IMR-90 (cell line): ENCODE data around the gene SMC4. TPM values are rescaled to one million over a fixed set of nuclear protein-coding genes. Genes with fewer than 3 reads are reported as not detected.

Experiments used
- ATAC-seq: fragments of 200-7000 bp; cut with Tn5 transposase; 2 replicates; pipeline ENCODE4 v1.9.1; 2020; ENCODE audit warnings: low read depth, mild to moderate bottlenecking, moderate library complexity
- BruUV-seq: library from RNA; stranded (reverse); fragments of 400-500 nt; replicated peaks from 2 replicates; lab custom pipeline; 2021; lab: Mats Ljungman, UMichigan
- CTCF ChIA-PET: fragments of 300-600 bp; formaldehyde crosslinking; extraction: SDS; loops from one replicate; lab custom pipeline; 2021; ENCODE audit warnings: antibody characterized with exemption; lab: Yijun Ruan, JAX
- POLR2A ChIA-PET: fragments of 300-600 bp; sonication (Branson Sonifier 250); formaldehyde crosslinking; loops from one replicate; lab custom pipeline; 2022; ENCODE audit warnings: antibody characterized with exemption; ENCODE audit not compliant: unreplicated experiment; lab: Charles Lee
- DNase-seq: peaks from one replicate; pipeline ENCODE4 v3.0.0; 2013
- H2AFZ ChIP-seq: replicated peaks from 2 replicates; pipeline ENCODE3; 2013; ENCODE audit warnings: low read length, mild to moderate bottlenecking; ENCODE audit not compliant: poor library complexity
- H2AK5ac ChIP-seq: 2 replicates; pipeline ENCODE4 v1.6.1; 2013; ENCODE audit warnings: low read depth, low read length, inconsistent platforms
- H2AK9ac ChIP-seq: replicated peaks from 2 replicates; pipeline ENCODE3; 2013; ENCODE audit warnings: mild to moderate bottlenecking, low read depth, low read length, moderate library complexity; ENCODE audit not compliant: poor library complexity
- H2BK120ac ChIP-seq: 2 replicates; pipeline ENCODE4 v1.6.1; 2013; ENCODE audit warnings: low read depth, low read length, inconsistent platforms
- H2BK15ac ChIP-seq: 3 replicates; pipeline ENCODE4 v1.6.1; 2013; ENCODE audit warnings: low read depth, low read length, inconsistent platforms
- H2BK20ac ChIP-seq: 2 replicates; pipeline ENCODE4 v1.6.1; 2013; ENCODE audit warnings: low read depth, mild to moderate bottlenecking, inconsistent platforms, low read length, moderate library complexity
- H2BK5ac ChIP-seq: 2 replicates; pipeline ENCODE4 v1.6.1; 2013; ENCODE audit warnings: mild to moderate bottlenecking, low read depth, low read length, inconsistent platforms; ENCODE audit not compliant: poor library complexity, severe bottlenecking
- H3K14ac ChIP-seq: replicated peaks from 2 replicates; pipeline ENCODE4 v1.6.1; 2013; ENCODE audit warnings: low read depth, low read length, inconsistent platforms
- H3K18ac ChIP-seq: 2 replicates; pipeline ENCODE4 v1.6.1; 2013; ENCODE audit warnings: low read depth, low read length, control low read depth
- H3K23ac ChIP-seq: 2 replicates; pipeline ENCODE4 v1.6.1; 2013; ENCODE audit warnings: low read depth, low read length, inconsistent platforms
- H3K27ac ChIP-seq: 2 replicates; pipeline ENCODE4 v1.5.1; 2013; ENCODE audit warnings: mild to moderate bottlenecking, control low read depth, low read length; ENCODE audit not compliant: insufficient read depth
- H3K27me3 ChIP-seq: 2 replicates; pipeline ENCODE4 v1.6.1; 2013; ENCODE audit warnings: low read length; ENCODE audit not compliant: control insufficient read depth, insufficient read depth
- H3K36me3 ChIP-seq: 2 replicates; pipeline ENCODE4 v1.6.1; 2013; ENCODE audit warnings: low read length, mixed read lengths; ENCODE audit not compliant: control insufficient read depth, insufficient read depth
- H3K4ac ChIP-seq: 2 replicates; pipeline ENCODE4 v1.6.1; 2013; ENCODE audit warnings: low read depth, low read length, inconsistent platforms
- H3K4me1 ChIP-seq: 2 replicates; pipeline ENCODE4 v1.6.1; 2013; ENCODE audit warnings: low read length, mixed read lengths; ENCODE audit not compliant: control insufficient read depth, insufficient read depth
- H3K4me2 ChIP-seq: 2 replicates; pipeline ENCODE4 v1.6.1; 2013; ENCODE audit warnings: low read depth, mild to moderate bottlenecking, control low read depth, low read length, moderate library complexity
- H3K4me3 ChIP-seq: 2 replicates; pipeline ENCODE4 v1.5.1; 2013; ENCODE audit warnings: low read depth, mild to moderate bottlenecking, control low read depth, low read length, moderate library complexity; ENCODE audit not compliant: insufficient read depth
- H3K56ac ChIP-seq: 2 replicates; pipeline ENCODE4 v1.6.1; 2013; ENCODE audit warnings: low read length, inconsistent platforms; ENCODE audit not compliant: insufficient read depth; ENCODE audit errors: extremely low read depth
- H3K79me1 ChIP-seq, 2 experiments: 2 replicates each; pipeline ENCODE4 v1.6.1; 2013; ENCODE audit warnings: low read length in 2 of 2, inconsistent platforms in 1 of 2, low read depth in 1 of 2
- H3K9ac ChIP-seq: 2 replicates; pipeline ENCODE4 v1.6.1; 2013; ENCODE audit warnings: low read depth, low read length, control low read depth
- H3K9me1 ChIP-seq: 2 replicates; pipeline ENCODE4 v1.6.1; 2013; ENCODE audit warnings: low read length, inconsistent platforms; ENCODE audit not compliant: insufficient read depth
- H3K9me3 ChIP-seq: 2 replicates; pipeline ENCODE4 v1.6.1; 2013; ENCODE audit warnings: low read length; ENCODE audit not compliant: control insufficient read depth, insufficient read depth
- H4K20me1 ChIP-seq: 2 replicates; pipeline ENCODE4 v1.6.1; 2013; ENCODE audit warnings: low read length, inconsistent platforms; ENCODE audit not compliant: insufficient read depth
- H4K5ac ChIP-seq: 2 replicates; pipeline ENCODE4 v1.6.1; 2013; ENCODE audit warnings: mild to moderate bottlenecking, low read depth, low read length, control low read depth
- H4K8ac ChIP-seq, 2 experiments: 2 replicates each; pipeline ENCODE4 v1.6.1; 2013; ENCODE audit warnings: low read depth in 2 of 2, low read length in 2 of 2, control low read depth in 1 of 2, inconsistent platforms in 1 of 2
- H4K91ac ChIP-seq: 2 replicates; pipeline ENCODE4 v1.6.1; 2013; ENCODE audit warnings: low read depth, low read length, inconsistent platforms; ENCODE audit not compliant: insufficient read depth
- BHLHE40 ChIP-seq: fragments of 150-350 bp; IDR thresholded peaks from 2 replicates; pipeline ENCODE4 v1.6.1; 2016; ENCODE audit warnings: mild to moderate bottlenecking, low read depth, low read length
- CEBPB ChIP-seq: IDR thresholded peaks from 2 replicates; pipeline ENCODE4 v1.6.1; 2012; ENCODE audit warnings: low read depth, low read length, improper control_type of control experiment
- CHD1 ChIP-seq: IDR thresholded peaks from 2 replicates; pipeline ENCODE4 v1.6.1; 2012; ENCODE audit warnings: low read depth, low read length, improper control_type of control experiment
- FOS ChIP-seq: fragments of 150-350 bp; IDR thresholded peaks from 2 replicates; pipeline ENCODE4 v1.6.1; 2016; ENCODE audit warnings: low read depth, low read length
- MAFK ChIP-seq: IDR thresholded peaks from 2 replicates; pipeline ENCODE4 v1.6.1; 2012; ENCODE audit warnings: low read depth, low read length, improper control_type of control experiment
- MAZ ChIP-seq: IDR thresholded peaks from 2 replicates; pipeline ENCODE4 v1.6.1; 2012; ENCODE audit warnings: low read depth, mild to moderate bottlenecking, low read length, improper control_type of control experiment, moderate library complexity, borderline replicate concordance
- POLR2A ChIP-seq: IDR thresholded peaks from 2 replicates; pipeline ENCODE4 v1.6.1; 2012; ENCODE audit warnings: mild to moderate bottlenecking, low read depth, low read length
- RFX5 ChIP-seq: IDR thresholded peaks from 2 replicates; pipeline ENCODE4 v1.8.0; 2012; ENCODE audit warnings: low read depth, mild to moderate bottlenecking, low read length, moderate library complexity
- SMC3 ChIP-seq: fragments of 150-350 bp; IDR thresholded peaks from 2 replicates; pipeline ENCODE4 v1.6.1; 2016; ENCODE audit warnings: low read depth, mild to moderate bottlenecking, antibody characterized with exemption, low read length, moderate library complexity
- WGBS, 2 experiments: methylation state at CpG; one replicate each; pipeline versions ENCODE4 v1.1.5 to v1.1.7; 2013; ENCODE audit warnings: missing lambda C conversion rate in 2 of 2; ENCODE audit not compliant: insufficient read length in 1 of 2; ENCODE audit errors: extremely low coverage in 2 of 2; 5-methylcytosine and 5-hydroxymethylcytosine counted together
- dilution Hi-C: fragments of 300-500 bp; cut with HindIII; formaldehyde crosslinking; loops from one replicate; pipeline ENCODE4 v1.14.3; 2018; ENCODE audit warnings: low sequenced_read_pairs; ENCODE audit not compliant: unreplicated experiment
- in situ Hi-C: fragments of 300-500 bp; cut with MboI; formaldehyde crosslinking; loops from 3 replicates; pipeline ENCODE4 v1.14.3; 2019; ENCODE audit warnings: low sequenced_read_pairs, inconsistent platforms, mixed read lengths
- intact Hi-C: fragments of 100-400 bp; cut with micrococcal nuclease; formaldehyde crosslinking; loops from 2 replicates; pipeline ENCODE4 v1.10.0; 2022
- polyA plus RNA-seq, 3 experiments: library from polyadenylated mRNA; depleted of rRNA; stranded (reverse); fragments of >200 nt; gene quantifications; 2 replicates each; pipeline ENCODE4 v1.2.3, GENCODE V29; 2012; ENCODE audit warnings: low replicate concordance in 1 of 3
- total RNA-seq: library from RNA; depleted of rRNA; stranded (reverse); fragments of >200 nt; gene quantifications from 2 replicates; pipeline ENCODE4 v1.2.3, GENCODE V29; 2012
- TF ChIP-seq, protein P1 (sequence below): conservative IDR thresholded peaks from 2 replicates; pipeline ENCODE4 v1.5.1; 2012; ENCODE audit warnings: mild to moderate bottlenecking, low read depth, low read length, improper control_type of control experiment
- TF ChIP-seq, protein P2 (sequence below): fragments of 150-350 bp; IDR thresholded peaks from 2 replicates; pipeline ENCODE4 v1.6.1; 2016; ENCODE audit warnings: low read depth, mild to moderate bottlenecking, low read length, moderate library complexity, borderline replicate concordance

SMC4 gene
- total and polyA plus RNA-seq, 2 of the 4 experiments (the other 2 are of a cell fraction), result 48.8 to 50.1 TPM

DNA sequence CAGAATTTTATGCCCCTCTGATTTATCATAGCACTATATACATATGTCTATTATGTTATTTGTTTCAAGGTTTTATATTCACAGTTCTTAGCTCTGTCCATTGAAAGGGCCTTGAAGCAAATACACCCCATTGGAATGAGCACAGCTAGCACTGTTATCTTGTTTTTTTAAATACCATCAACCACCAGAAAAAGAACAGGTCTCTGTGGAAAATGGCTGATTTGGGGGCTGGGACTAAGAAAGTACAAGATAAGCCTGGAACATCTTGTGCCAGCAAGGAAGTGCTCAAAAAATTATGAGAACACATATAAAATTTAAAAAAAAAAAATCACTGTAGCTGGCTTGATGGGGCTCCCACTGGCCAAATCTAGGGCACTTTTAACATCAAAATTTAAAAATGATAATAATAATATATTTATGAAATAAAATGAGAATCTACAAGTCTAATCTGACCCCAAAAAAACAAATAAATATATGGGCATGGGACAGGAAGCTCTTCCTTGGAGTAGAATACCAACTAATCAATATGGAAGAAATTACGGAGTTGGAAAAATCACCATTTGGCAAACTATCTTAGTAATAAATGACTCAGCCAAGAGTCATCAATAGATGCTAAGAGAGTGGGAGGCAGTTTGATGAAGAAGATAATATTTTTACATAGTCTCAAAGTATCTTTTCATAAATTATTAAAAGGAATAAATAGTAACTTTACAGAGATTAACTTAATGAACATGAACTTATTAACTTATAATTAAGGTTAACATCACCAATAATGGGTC lies 20.9 kb upstream of the SMC4 start (continued):
- no peak for TF ChIP-seq RFX5

DNA sequence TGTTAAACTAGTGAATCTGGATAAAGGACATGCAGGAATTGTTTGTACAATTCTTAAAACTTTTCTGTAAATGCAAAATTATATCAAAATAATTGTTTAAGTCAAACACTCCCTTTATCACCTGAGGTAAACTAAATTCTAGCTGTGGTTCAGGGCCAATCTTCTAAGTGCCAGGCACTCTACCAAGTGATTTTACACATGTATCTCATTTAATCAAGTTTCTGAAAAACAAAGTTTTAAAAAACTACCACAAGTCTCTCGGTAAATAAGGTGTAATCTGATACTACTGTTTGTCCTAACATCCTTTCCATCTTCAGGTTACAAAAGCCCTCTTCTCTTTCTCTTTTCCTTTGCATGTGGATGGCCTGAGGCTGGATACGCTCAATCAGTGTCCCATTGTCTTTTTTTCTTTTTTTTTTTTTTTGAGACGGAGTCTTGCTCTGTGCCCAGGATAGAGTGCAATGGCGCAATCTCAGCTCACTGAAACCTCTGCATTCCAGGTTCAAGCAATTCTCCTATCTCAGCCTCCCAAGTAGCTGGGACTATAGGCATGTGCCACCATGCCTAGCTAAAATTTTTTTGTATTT lies 19.7 kb upstream of the SMC4 start:
- Histone ChIP-seq H3K4me1 (no peaks in the 10 kb centered on the region; the same call in 1 of the 2 replicates), H3K36me3 (peaks cover 5% of the 10 kb centered on the region), H2BK5ac (no peak overlapping the region), H3K79me1 (peaks cover 7 to 9% of the 10 kb centered on the region in 2 experiments; a peak in 3 of 4 replicates), H3K27me3 (no peaks in the 10 kb centered on the region), H3K14ac (no peak overlapping the region), H4K20me1 (no peaks in the 10 kb centered on the region), H3K27ac (no peak overlapping the region), H2BK20ac (no peak overlapping the region), H3K23ac (no peak overlapping the region), H3K9ac (no peak overlapping the region), H3K56ac (no peak overlapping the region), H2AFZ (no peak overlapping the region), H3K18ac (no peak overlapping the region), H2AK9ac (no peak overlapping the region), H2BK15ac (no peak overlapping the region), H4K8ac (no peak overlapping the region), H3K4ac (no peak overlapping the region), H3K4me2 (no peak overlapping the region), H3K4me3 (no peak overlapping the region), H3K9me1 (peaks cover 4% of the 10 kb centered on the region; the same call in 1 of the 2 replicates), H3K9me3 (no peaks in the 10 kb centered on the region), H2AK5ac (no peak overlapping the region), H2BK120ac (no peak overlapping the region), H4K5ac (no peak overlapping the region), H4K91ac (no peak overlapping the region)
- CTCF ChIA-PET, result interaction anchor here (0.7 kb wide), 1 partner anchor 381 kb away, joined by 3 read pairs; no protein-coding TSS in a partner anchor
- TF ChIP-seq, protein P1, sequence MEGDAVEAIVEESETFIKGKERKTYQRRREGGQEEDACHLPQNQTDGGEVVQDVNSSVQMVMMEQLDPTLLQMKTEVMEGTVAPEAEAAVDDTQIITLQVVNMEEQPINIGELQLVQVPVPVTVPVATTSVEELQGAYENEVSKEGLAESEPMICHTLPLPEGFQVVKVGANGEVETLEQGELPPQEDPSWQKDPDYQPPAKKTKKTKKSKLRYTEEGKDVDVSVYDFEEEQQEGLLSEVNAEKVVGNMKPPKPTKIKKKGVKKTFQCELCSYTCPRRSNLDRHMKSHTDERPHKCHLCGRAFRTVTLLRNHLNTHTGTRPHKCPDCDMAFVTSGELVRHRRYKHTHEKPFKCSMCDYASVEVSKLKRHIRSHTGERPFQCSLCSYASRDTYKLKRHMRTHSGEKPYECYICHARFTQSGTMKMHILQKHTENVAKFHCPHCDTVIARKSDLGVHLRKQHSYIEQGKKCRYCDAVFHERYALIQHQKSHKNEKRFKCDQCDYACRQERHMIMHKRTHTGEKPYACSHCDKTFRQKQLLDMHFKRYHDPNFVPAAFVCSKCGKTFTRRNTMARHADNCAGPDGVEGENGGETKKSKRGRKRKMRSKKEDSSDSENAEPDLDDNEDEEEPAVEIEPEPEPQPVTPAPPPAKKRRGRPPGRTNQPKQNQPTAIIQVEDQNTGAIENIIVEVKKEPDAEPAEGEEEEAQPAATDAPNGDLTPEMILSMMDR, result no peak
- no peak for TF ChIP-seq BHLHE40
- TF ChIP-seq CEBPB, result no peak
- no peak for TF ChIP-seq CHD1
- no peak for TF ChIP-seq RFX5
- TF ChIP-seq POLR2A, result no peak
- TF ChIP-seq MAZ, result no peak
- TF ChIP-seq, protein P2, sequence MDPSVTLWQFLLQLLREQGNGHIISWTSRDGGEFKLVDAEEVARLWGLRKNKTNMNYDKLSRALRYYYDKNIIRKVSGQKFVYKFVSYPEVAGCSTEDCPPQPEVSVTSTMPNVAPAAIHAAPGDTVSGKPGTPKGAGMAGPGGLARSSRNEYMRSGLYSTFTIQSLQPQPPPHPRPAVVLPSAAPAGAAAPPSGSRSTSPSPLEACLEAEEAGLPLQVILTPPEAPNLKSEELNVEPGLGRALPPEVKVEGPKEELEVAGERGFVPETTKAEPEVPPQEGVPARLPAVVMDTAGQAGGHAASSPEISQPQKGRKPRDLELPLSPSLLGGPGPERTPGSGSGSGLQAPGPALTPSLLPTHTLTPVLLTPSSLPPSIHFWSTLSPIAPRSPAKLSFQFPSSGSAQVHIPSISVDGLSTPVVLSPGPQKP, result no peak
- TF ChIP-seq MAFK, result no peak
- TF ChIP-seq FOS, result no peak
- no peak for TF ChIP-seq SMC3
- dilution Hi-C loops, result no loop called here
- no peak for DNase-seq
- in situ Hi-C loops, result no loop called here
- intact Hi-C loops, result no loop called here
- WGBS, 2 experiments, result no CpG with 5 or more reads among the region's 4 CpGs
- POLR2A ChIA-PET, result no interaction called here
- ATAC-seq, result no peak
- BruUV-seq, result no TSS peak
